GM23248 (cell line): ENCODE results near the gene CHST8. TPM values are rescaled to one million over a fixed set of nuclear protein-coding genes. Genes with fewer than 3 reads are reported as not detected.

ENCODE experiments used
- DNase-seq: peaks from one replicate; pipeline ENCODE4 v3.0.0-alpha.2; 2015
- H2AFZ ChIP-seq: fragments of 200-600 bp; sonication (generic); 2 replicates; pipeline ENCODE4 v1.6.1; 2016; ENCODE audit warnings: antibody characterized with exemption
- H3F3A ChIP-seq: fragments of 200-600 bp; sonication (generic); 2 replicates; pipeline ENCODE4 v1.6.1; 2016; ENCODE audit warnings: mild to moderate bottlenecking, antibody characterized with exemption, mixed run types; ENCODE audit not compliant: insufficient read depth
- H3K27ac ChIP-seq: fragments of 200-600 bp; sonication (generic); 2 replicates; pipeline ENCODE4 v1.5.1; 2016; ENCODE audit warnings: mild to moderate bottlenecking
- H3K27me3 ChIP-seq: fragments of 200-600 bp; sonication (generic); replicated peaks from 2 replicates; pipeline ENCODE4 v1.6.1; 2016; ENCODE audit warnings: mild to moderate bottlenecking; ENCODE audit not compliant: insufficient read depth
- H3K36me3 ChIP-seq: fragments of 200-600 bp; sonication (generic); 2 replicates; pipeline ENCODE4 v1.6.1; 2016; ENCODE audit warnings: low read depth, mild to moderate bottlenecking
- H3K4me1 ChIP-seq: fragments of 200-600 bp; sonication (generic); 2 replicates; pipeline ENCODE4 v1.6.1; 2016; ENCODE audit warnings: mild to moderate bottlenecking; ENCODE audit not compliant: insufficient read depth
- H3K4me2 ChIP-seq: fragments of 200-600 bp; sonication (generic); one replicate; pipeline ENCODE4 v1.6.1; 2016; ENCODE audit warnings: mild to moderate bottlenecking; ENCODE audit not compliant: unreplicated experiment
- H3K4me3 ChIP-seq: fragments of 200-600 bp; sonication (generic); 2 replicates; pipeline ENCODE4 v1.5.1; 2016; ENCODE audit warnings: mild to moderate bottlenecking
- H3K79me2 ChIP-seq: fragments of 200-600 bp; sonication (generic); 2 replicates; pipeline ENCODE4 v1.6.1; 2016; ENCODE audit warnings: mild to moderate bottlenecking; ENCODE audit not compliant: insufficient read depth
- H3K9ac ChIP-seq: fragments of 200-600 bp; sonication (generic); 2 replicates; pipeline ENCODE4 v1.6.1; 2016; ENCODE audit warnings: mild to moderate bottlenecking
- H3K9me2 ChIP-seq: fragments of 200-600 bp; sonication (generic); 2 replicates; pipeline ENCODE4 v1.6.1; 2016; ENCODE audit warnings: mixed run types, mild to moderate bottlenecking, moderate library complexity; ENCODE audit not compliant: insufficient read depth
- H3K9me3 ChIP-seq: fragments of 200-600 bp; sonication (generic); one replicate; pipeline ENCODE4 v1.6.1; 2017; ENCODE audit warnings: low read depth
- H4K20me1 ChIP-seq: fragments of 200-600 bp; sonication (generic); 2 replicates; pipeline ENCODE4 v1.6.0; 2016; ENCODE audit not compliant: insufficient read depth
- EZH2 ChIP-seq: fragments of 200-600 bp; sonication (generic); IDR thresholded peaks from 2 replicates; pipeline ENCODE4 v1.6.1; 2018; ENCODE audit warnings: antibody characterized with exemption, mild to moderate bottlenecking; ENCODE audit not compliant: insufficient read depth, poor library complexity, severe bottlenecking
- EZH2phosphoT487 ChIP-seq: fragments of 200-600 bp; sonication (generic); IDR thresholded peaks from 2 replicates; pipeline ENCODE4 v1.6.1; 2018; ENCODE audit warnings: antibody characterized with exemption, moderate library complexity, mild to moderate bottlenecking, low read depth; ENCODE audit not compliant: insufficient read depth
- WGBS, 2 experiments: methylation state at CpG; one replicate each; pipeline ENCODE4 v1.1.6; 2015 to 2017; ENCODE audit warnings: low lambda C conversion rate in 2 of 2, low coverage in 1 of 2; ENCODE audit errors: missing lambda C conversion rate in 2 of 2; 5-methylcytosine and 5-hydroxymethylcytosine counted together
- in situ Hi-C: fragments of 300-500 bp; cut with MboI; formaldehyde crosslinking; loops from 2 replicates; pipeline ENCODE4 v1.15.0; 2020
- polyA plus RNA-seq: library from polyadenylated mRNA; unstranded; fragments of >200 nt; fragmentation: Nextera tagmentation; extraction: Ambion mirVana; gene quantifications from 2 replicates; pipeline ENCODE4 v1.2.1, GENCODE V29; 2016
- total RNA-seq: library from RNA; depleted of rRNA; stranded (reverse); fragments of >200 nt; shearing (Covaris generic); gene quantifications from 2 replicates; pipeline ENCODE4 v1.2.3, GENCODE V29; 2014

Gene CHST8
- total and polyA plus RNA-seq, 2 experiments from 2014 or later = 0.30 to 1.1 TPM

- no peak for DNase-seq
- H3K9ac ChIP-seq = no peak overlapping the region
- no peaks in the 10 kb centered on the region for H4K20me1 ChIP-seq
- no peaks in the 10 kb centered on the region for H3K9me3 ChIP-seq
- no peaks in the 10 kb centered on the region for H3K9me2 ChIP-seq
- 84 to 89% methylated on average over 6 to 7 of the region's 7 CpGs for WGBS, 2 experiments
- no peak overlapping the region for H3K27ac ChIP-seq
- H3F3A ChIP-seq = no peaks in the 10 kb centered on the region
- in situ Hi-C loops = loop anchor here (5.0 to 25.0 kb wide), 3 partner anchors 222 to 557 kb away; no protein-coding TSS in a partner anchor
- H3K36me3 ChIP-seq = no peaks in the 10 kb centered on the region
- TF ChIP-seq EZH2 = no peak
- no peak for TF ChIP-seq EZH2phosphoT487
- peaks cover 14% of the 10 kb centered on the region; the same call in 1 of the 2 replicates for H3K27me3 ChIP-seq
- no peaks in the 10 kb centered on the region for H3K79me2 ChIP-seq
- no peak overlapping the region for H3K4me2 ChIP-seq
- peaks cover 15% of the 10 kb centered on the region for H3K4me1 ChIP-seq
- no peak overlapping the region for H3K4me3 ChIP-seq
- no peak overlapping the region for H2AFZ ChIP-seq
Observed at GRCh38 chr19:33779849-33780248, 158.1 kb downstream of the CHST8 start.

DNA sequence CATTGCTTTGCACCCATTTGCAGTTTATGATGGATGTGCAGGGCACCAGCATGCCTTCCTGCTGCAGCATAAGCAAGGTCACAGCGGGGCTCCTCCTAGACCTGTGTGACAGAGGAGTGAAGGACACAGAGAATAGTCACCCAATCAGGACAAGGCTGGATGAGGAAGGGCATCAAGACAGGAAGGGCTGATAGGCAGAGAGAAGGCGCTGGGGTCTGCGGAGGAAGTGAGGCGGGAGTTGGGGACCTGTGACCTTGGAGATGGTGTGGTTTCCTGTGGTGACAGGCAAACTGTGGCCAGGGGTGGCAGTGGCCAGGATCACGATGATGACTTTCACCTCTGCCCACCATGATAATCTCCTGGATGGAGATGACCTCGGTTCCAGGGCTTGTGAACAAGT is 158.5 kb downstream of the CHST8 start:
- no peaks in the 10 kb centered on the region for H3K79me2 ChIP-seq
- in situ Hi-C loops = loop anchor here (5.0 to 25.0 kb wide), 2 partner anchors 222 to 557 kb away; no protein-coding TSS in a partner anchor
- no peaks in the 10 kb centered on the region for H3F3A ChIP-seq
- no peaks in the 10 kb centered on the region for H3K9me2 ChIP-seq
- H3K36me3 ChIP-seq = no peaks in the 10 kb centered on the region
- H3K4me1 ChIP-seq = peaks cover 18% of the 10 kb centered on the region
- no peak overlapping the region for H3K4me3 ChIP-seq
- H2AFZ ChIP-seq = no peak overlapping the region
- no peaks in the 10 kb centered on the region for H3K9me3 ChIP-seq
- H3K27me3 ChIP-seq = peaks cover 14% of the 10 kb centered on the region; the same call in 1 of the 2 replicates
- H3K27ac ChIP-seq = no peak overlapping the region
- TF ChIP-seq EZH2 = no peak
- no peak for TF ChIP-seq EZH2phosphoT487
- no peak overlapping the region for H3K4me2 ChIP-seq
- no peak for DNase-seq
- 71 to 76% methylated on average over 6 of the region's 6 CpGs for WGBS, 2 experiments
- H4K20me1 ChIP-seq = no peaks in the 10 kb centered on the region
- no peak overlapping the region for H3K9ac ChIP-seq

DNA sequence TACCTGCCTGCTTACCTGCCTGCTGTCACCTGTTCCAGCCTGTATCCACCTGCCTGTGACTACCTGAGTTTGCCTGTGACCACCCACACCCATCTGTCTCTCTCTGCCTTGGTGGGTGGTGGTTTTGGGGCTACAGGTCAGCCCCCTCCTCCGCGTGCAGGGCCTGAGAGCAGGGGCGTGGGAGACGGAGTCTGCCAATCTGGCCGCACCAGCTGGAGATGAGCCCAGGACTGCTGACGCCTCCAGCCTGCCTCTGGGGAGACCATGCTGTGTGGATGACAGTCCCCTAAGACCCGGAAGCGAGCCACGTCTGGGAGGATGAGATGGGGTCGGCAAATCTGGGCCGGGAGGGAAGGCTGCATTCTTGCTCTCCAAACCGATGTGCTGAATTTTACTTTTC is 159.0 kb downstream of the CHST8 start:
- 8 to 9% methylated on average over 12 of the region's 12 CpGs for WGBS, 2 experiments
- TF ChIP-seq EZH2phosphoT487 = no peak
- no peak for TF ChIP-seq EZH2
- H3K4me3 ChIP-seq = no peak overlapping the region
- H3K4me2 ChIP-seq = no peak overlapping the region
- no peaks in the 10 kb centered on the region for H3K9me2 ChIP-seq
- no peaks in the 10 kb centered on the region for H3K36me3 ChIP-seq
- H3K79me2 ChIP-seq = no peaks in the 10 kb centered on the region
- in situ Hi-C loops = loop anchor here (5.0 to 25.0 kb wide), 2 partner anchors 222 to 557 kb away; no protein-coding TSS in a partner anchor
- no peak overlapping the region for H3K27ac ChIP-seq
- no peak overlapping the region for H3K9ac ChIP-seq
- no peaks in the 10 kb centered on the region for H4K20me1 ChIP-seq
- 0 out of 2 replicates have a peak, but pooled peaks cover 4% of the 10 kb centered on the region for H3F3A ChIP-seq
- no peaks in the 10 kb centered on the region for H3K9me3 ChIP-seq
- peak; percentile 44 for DNase-seq
- H2AFZ ChIP-seq = 0 out of 2 replicates have a peak overlapping the region, but pooled peaks have one; percentile 16
- H3K27me3 ChIP-seq = peaks cover 14% of the 10 kb centered on the region; the same call in 1 of the 2 replicates
- peaks cover 23% of the 10 kb centered on the region for H3K4me1 ChIP-seq

DNA sequence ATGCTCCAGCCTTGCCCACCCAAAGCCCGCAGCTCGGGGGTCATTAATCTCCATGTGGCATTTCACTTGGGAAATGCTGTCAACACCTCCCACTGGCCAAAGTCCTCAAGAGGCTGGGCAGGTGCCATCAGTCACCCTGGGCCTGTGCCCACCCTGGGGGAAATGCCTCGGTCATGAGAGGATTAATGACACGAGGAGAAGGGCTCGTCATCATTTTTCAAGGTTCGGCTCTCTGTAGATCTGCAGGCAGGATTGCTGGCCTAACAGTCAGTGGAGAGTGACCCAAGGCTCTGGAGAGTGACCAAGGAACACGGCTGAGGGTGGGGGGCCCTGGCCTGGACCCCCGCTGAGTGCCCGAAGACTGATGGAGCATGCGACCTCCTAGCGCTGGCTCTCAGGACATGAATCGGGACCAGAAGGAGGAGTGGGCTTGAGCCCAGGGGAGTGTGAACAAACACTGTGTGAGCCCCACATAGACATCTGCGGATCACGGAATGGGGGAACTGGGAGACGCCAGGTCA is 159.7 kb downstream of the CHST8 start:
- no peaks in the 10 kb centered on the region for H3K9me2 ChIP-seq
- in situ Hi-C loops = loop anchor here (5.0 to 25.0 kb wide), 2 partner anchors 221 to 556 kb away; no protein-coding TSS in a partner anchor
- H3K27me3 ChIP-seq = peaks cover 14% of the 10 kb centered on the region; the same call in 1 of the 2 replicates
- no peak overlapping the region for H3K9ac ChIP-seq
- H2AFZ ChIP-seq = no peak overlapping the region
- 0 out of 2 replicates have a peak, but pooled peaks cover 4% of the 10 kb centered on the region for H3F3A ChIP-seq
- peaks cover 27% of the 10 kb centered on the region for H3K4me1 ChIP-seq
- H4K20me1 ChIP-seq = no peaks in the 10 kb centered on the region
- no peak overlapping the region for H3K4me2 ChIP-seq
- TF ChIP-seq EZH2phosphoT487 = no peak
- no peak for TF ChIP-seq EZH2
- no peak overlapping the region for H3K4me3 ChIP-seq
- H3K79me2 ChIP-seq = no peaks in the 10 kb centered on the region
- WGBS, 2 experiments = 63% methylated on average over 15 of the region's 15 CpGs
- H3K36me3 ChIP-seq = no peaks in the 10 kb centered on the region
- H3K27ac ChIP-seq = peak overlapping the region; percentile 30
- DNase-seq = peak; percentile 24
- no peaks in the 10 kb centered on the region for H3K9me3 ChIP-seq
